Measurements from ENCODE around the gene DDX3X.

DNA sequence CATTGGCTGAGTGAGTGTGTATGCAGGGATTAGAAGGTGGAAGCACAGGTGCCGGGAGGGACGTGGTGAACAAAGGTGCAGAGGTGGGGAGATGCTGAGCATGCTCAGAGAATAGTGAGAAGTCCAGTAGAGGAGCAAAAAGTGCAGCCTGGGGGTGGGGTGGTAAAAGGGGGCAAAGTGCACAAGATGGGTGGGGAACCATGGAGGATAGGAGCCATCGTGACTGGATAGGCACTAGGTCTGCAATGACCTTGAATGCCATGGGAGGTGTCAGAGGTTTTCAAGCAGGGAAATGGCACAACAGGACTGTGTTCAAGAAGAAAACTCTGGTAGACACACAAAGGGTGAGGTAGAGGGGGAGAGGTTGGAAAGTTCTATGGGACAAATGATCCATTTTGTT, 6.6 kb upstream of the DDX3X start:
- TF ChIP-seq EZH2phosphoT487 (IDR thresholded peaks at IDR 0.05; ENCODE audit: borderline replicate concordance, low read depth) (no peak), RXRA (IDR thresholded peaks at IDR 0.05; ENCODE audit: borderline replicate concordance, low read depth) (no peak), CTCF (IDR thresholded peaks at IDR 0.05) (no peak), POLR2AphosphoS5 (IDR thresholded peaks at IDR 0.05; ENCODE audit: low read depth, low read length) (no peak), CHD2 (IDR thresholded peaks at IDR 0.05; ENCODE audit: low read length, partially characterized antibody) (no peak), USF2 (IDR thresholded peaks at IDR 0.05; ENCODE audit: borderline replicate concordance, low read depth, low read length) (no peak), REST (IDR thresholded peaks at IDR 0.05; ENCODE audit: low read depth, low read length) (no peak), YY1 (IDR thresholded peaks at IDR 0.05; ENCODE audit: low read depth) (no peak), NRF1 (IDR thresholded peaks at IDR 0.05; ENCODE audit: low read depth, low read length) (no peak)
- TF ChIP-seq, protein P1, sequence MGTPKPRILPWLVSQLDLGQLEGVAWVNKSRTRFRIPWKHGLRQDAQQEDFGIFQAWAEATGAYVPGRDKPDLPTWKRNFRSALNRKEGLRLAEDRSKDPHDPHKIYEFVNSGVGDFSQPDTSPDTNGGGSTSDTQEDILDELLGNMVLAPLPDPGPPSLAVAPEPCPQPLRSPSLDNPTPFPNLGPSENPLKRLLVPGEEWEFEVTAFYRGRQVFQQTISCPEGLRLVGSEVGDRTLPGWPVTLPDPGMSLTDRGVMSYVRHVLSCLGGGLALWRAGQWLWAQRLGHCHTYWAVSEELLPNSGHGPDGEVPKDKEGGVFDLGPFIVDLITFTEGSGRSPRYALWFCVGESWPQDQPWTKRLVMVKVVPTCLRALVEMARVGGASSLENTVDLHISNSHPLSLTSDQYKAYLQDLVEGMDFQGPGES (IDR thresholded peaks at IDR 0.05; ENCODE audit: low read depth, low read length), result no peak
- TF ChIP-seq, protein P2, sequence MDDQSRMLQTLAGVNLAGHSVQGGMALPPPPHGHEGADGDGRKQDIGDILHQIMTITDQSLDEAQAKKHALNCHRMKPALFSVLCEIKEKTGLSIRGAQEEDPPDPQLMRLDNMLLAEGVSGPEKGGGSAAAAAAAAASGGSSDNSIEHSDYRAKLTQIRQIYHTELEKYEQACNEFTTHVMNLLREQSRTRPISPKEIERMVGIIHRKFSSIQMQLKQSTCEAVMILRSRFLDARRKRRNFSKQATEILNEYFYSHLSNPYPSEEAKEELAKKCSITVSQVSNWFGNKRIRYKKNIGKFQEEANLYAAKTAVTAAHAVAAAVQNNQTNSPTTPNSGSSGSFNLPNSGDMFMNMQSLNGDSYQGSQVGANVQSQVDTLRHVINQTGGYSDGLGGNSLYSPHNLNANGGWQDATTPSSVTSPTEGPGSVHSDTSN (IDR thresholded peaks at IDR 0.05), result no peak
